ENCODE results near the gene TBC1D22B.

The TBC1D22B gene

DNA sequence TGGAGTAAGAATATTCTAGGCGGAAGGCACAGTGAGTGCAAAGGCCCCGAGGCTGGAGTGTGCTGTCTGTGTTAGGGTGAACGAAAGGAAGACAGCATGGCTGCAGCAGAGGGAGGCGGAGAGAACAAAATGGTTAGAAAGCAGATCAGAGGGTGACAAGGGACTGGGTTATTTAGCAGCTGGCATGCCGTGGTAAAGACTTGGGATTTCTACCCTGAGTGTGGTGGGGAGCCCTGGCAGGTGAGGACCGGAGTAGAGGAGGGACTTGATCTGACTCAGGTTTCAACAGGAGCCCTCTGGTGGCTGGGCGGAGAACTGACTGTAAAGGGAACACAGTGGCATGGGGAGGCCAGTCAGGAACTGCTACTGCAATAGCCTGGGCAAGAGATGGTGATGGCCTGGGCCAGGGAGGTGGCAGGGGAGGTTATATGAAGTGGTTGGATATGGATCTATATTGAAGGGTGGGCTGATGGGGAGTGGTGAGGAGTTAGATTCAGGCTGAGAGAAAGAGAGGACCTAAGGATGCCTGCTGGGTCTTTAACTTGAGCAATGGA is 49.6 kb upstream of the TBC1D22B start (continued):
- TF ChIP-seq ZNF169 (tag by site-specific recombination; IDR thresholded peaks at IDR 0.05) = no peak; the same call in 1 of the 2 replicates
- peak; percentile 60; the same call in 1 of the 2 replicates for TF ChIP-seq ZSCAN30 (tag by site-specific recombination; IDR thresholded peaks at IDR 0.05)
- no peak for TF ChIP-seq ZNF366 (tag by site-specific recombination; conservative IDR thresholded peaks at IDR 0.05)
- TF ChIP-seq, protein P1, sequence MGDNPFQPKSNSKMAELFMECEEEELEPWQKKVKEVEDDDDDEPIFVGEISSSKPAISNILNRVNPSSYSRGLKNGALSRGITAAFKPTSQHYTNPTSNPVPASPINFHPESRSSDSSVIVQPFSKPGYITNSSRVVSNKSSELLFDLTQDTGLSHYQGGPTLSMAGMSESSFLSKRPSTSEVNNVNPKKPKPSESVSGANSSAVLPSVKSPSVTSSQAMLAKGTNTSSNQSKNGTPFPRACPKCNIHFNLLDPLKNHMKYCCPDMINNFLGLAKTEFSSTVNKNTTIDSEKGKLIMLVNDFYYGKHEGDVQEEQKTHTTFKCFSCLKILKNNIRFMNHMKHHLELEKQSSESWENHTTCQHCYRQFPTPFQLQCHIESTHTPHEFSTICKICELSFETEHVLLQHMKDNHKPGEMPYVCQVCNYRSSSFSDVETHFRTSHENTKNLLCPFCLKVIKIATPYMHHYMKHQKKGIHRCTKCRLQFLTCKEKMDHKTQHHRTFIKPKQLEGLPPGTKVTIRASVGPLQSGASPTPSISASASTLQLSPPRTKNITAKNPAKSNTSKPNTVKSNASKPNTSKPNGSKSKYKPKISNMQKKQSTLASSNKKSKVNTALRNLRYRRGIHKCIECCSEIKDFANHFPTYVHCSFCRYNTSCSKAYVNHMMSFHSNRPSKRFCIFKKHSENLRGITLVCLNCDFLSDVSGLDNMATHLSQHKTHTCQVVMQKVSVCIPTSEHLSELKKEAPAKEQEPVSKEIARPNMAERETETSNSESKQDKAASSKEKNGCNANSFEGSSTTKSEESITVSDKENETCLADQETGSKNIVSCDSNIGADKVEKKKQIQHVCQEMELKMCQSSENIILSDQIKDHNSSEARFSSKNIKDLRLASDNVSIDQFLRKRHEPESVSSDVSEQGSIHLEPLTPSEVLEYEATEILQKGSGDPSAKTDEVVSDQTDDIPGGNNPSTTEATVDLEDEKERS (tag by site-specific recombination; IDR thresholded peaks at IDR 0.05) = no peak
- TF ChIP-seq ZNF664 (tag by site-specific recombination; IDR thresholded peaks at IDR 0.05) = no peak
- TF ChIP-seq ZSCAN16 (tag by site-specific recombination; IDR thresholded peaks at IDR 0.05) = 0 out of 2 replicates have a peak, but pooled peaks have one; percentile 15
- no peak for TF ChIP-seq ZNF239 (tag by site-specific recombination; IDR thresholded peaks at IDR 0.05)
- TF ChIP-seq ZNF843 (tag by site-specific recombination; IDR thresholded peaks at IDR 0.05) = no peak
- TF ChIP-seq ZNF274 (IDR thresholded peaks at IDR 0.05; ENCODE audit: low read length) = no peak
- no peak for TF ChIP-seq ZNF274 (tag by site-specific recombination; IDR thresholded peaks at IDR 0.05; ENCODE audit: borderline replicate concordance)
- no peak for TF ChIP-seq ZNF837 (tag by site-specific recombination; IDR thresholded peaks at IDR 0.05)
- no peak for TF ChIP-seq ZNF133 (tag by site-specific recombination; IDR thresholded peaks at IDR 0.05)
- TF ChIP-seq ZBTB8A (tag by site-specific recombination; IDR thresholded peaks at IDR 0.05) = no peak
- TF ChIP-seq, protein P2, sequence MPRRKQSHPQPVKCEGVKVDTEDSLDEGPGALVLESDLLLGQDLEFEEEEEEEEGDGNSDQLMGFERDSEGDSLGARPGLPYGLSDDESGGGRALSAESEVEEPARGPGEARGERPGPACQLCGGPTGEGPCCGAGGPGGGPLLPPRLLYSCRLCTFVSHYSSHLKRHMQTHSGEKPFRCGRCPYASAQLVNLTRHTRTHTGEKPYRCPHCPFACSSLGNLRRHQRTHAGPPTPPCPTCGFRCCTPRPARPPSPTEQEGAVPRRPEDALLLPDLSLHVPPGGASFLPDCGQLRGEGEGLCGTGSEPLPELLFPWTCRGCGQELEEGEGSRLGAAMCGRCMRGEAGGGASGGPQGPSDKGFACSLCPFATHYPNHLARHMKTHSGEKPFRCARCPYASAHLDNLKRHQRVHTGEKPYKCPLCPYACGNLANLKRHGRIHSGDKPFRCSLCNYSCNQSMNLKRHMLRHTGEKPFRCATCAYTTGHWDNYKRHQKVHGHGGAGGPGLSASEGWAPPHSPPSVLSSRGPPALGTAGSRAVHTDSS (tag by site-specific recombination; IDR thresholded peaks at IDR 0.05) = no peak
- TF ChIP-seq ZNF140 (tag by site-specific recombination; IDR thresholded peaks at IDR 0.05) = no peak
- TF ChIP-seq ZNF544 (tag by site-specific recombination; IDR thresholded peaks at IDR 0.05) = no peak
- TF ChIP-seq, protein P3, sequence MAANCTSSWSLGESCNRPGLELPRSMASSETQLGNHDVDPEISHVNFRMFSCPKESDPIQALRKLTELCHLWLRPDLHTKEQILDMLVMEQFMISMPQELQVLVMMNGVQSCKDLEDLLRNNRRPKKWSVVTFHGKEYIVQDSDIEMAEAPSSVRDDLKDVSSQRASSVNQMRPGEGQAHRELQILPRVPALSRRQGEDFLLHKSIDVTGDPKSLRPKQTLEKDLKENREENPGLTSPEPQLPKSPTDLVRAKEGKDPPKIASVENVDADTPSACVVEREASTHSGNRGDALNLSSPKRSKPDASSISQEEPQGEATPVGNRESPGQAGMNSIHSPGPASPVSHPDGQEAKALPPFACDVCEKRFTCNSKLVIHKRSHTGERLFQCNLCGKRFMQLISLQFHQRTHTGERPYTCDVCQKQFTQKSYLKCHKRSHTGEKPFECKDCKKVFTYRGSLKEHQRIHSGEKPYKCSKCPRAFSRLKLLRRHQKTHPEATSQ (tag by site-specific recombination; IDR thresholded peaks at IDR 0.05) = no peak
- no peak for TF ChIP-seq KLF16 (tag by site-specific recombination; IDR thresholded peaks at IDR 0.05)
- no peak for TF ChIP-seq ZNF792 (tag by site-specific recombination; IDR thresholded peaks at IDR 0.05)
- TF ChIP-seq ZNF23 (tag by site-specific recombination; IDR thresholded peaks at IDR 0.05; ENCODE audit: borderline replicate concordance) = no peak
- no peak for TF ChIP-seq ZNF621 (tag by site-specific recombination; IDR thresholded peaks at IDR 0.05)
- no peak for TF ChIP-seq ZNF248 (tag by site-specific recombination; IDR thresholded peaks at IDR 0.05)
- TF ChIP-seq, protein P4, sequence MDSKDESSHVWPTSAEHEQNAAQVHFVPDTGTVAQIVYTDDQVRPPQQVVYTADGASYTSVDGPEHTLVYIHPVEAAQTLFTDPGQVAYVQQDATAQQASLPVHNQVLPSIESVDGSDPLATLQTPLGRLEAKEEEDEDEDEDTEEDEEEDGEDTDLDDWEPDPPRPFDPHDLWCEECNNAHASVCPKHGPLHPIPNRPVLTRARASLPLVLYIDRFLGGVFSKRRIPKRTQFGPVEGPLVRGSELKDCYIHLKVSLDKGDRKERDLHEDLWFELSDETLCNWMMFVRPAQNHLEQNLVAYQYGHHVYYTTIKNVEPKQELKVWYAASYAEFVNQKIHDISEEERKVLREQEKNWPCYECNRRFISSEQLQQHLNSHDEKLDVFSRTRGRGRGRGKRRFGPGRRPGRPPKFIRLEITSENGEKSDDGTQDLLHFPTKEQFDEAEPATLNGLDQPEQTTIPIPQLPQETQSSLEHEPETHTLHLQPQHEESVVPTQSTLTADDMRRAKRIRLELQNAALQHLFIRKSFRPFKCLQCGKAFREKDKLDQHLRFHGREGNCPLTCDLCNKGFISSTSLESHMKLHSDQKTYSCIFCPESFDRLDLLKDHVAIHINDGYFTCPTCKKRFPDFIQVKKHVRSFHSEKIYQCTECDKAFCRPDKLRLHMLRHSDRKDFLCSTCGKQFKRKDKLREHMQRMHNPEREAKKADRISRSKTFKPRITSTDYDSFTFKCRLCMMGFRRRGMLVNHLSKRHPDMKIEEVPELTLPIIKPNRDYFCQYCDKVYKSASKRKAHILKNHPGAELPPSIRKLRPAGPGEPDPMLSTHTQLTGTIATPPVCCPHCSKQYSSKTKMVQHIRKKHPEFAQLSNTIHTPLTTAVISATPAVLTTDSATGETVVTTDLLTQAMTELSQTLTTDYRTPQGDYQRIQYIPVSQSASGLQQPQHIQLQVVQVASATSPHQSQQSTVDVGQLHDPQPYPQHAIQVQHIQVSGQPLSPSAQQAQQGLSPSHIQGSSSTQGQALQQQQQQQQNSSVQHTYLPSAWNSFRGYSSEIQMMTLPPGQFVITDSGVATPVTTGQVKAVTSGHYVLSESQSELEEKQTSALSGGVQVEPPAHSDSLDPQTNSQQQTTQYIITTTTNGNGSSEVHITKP (tag by site-specific recombination; IDR thresholded peaks at IDR 0.05) = no peak
- TF ChIP-seq, protein P5, sequence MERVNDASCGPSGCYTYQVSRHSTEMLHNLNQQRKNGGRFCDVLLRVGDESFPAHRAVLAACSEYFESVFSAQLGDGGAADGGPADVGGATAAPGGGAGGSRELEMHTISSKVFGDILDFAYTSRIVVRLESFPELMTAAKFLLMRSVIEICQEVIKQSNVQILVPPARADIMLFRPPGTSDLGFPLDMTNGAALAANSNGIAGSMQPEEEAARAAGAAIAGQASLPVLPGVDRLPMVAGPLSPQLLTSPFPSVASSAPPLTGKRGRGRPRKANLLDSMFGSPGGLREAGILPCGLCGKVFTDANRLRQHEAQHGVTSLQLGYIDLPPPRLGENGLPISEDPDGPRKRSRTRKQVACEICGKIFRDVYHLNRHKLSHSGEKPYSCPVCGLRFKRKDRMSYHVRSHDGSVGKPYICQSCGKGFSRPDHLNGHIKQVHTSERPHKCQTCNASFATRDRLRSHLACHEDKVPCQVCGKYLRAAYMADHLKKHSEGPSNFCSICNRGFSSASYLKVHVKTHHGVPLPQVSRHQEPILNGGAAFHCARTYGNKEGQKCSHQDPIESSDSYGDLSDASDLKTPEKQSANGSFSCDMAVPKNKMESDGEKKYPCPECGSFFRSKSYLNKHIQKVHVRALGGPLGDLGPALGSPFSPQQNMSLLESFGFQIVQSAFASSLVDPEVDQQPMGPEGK (tag by site-specific recombination; IDR thresholded peaks at IDR 0.05) = no peak
- no peak for TF ChIP-seq ZNF785 (tag by site-specific recombination; IDR thresholded peaks at IDR 0.05)
- no peak for TF ChIP-seq ZNF214 (tag by site-specific recombination; IDR thresholded peaks at IDR 0.05; ENCODE audit: borderline replicate concordance)
- TF ChIP-seq KLF9 (tag by site-specific recombination; IDR thresholded peaks at IDR 0.05; ENCODE audit: low read depth) = no peak
- TF ChIP-seq ZNF830 (tag by site-specific recombination; IDR thresholded peaks at IDR 0.05; ENCODE audit: low read depth) = no peak
- TF ChIP-seq ZNF560 (tag by site-specific recombination; IDR thresholded peaks at IDR 0.05; ENCODE audit: borderline replicate concordance) = no peak
- TF ChIP-seq ZNF16 (tag by site-specific recombination; IDR thresholded peaks at IDR 0.05; ENCODE audit: low read depth) = no peak
- no peak for TF ChIP-seq ZNF324 (tag by site-specific recombination; IDR thresholded peaks at IDR 0.05)

Data from HEK293 (cell line).